Mucosa of stomach (tissue), 1 donor: ENCODE results near the gene NUP133.
"Not testable (repeated sequence)": the region's sequence is repeated elsewhere in the genome, so short reads cannot be mapped to it uniquely, and the experiment has no call there.

Experiments
- H3K27me3 ChIP-seq: one replicate; pipeline ENCODE4 v1.7.0; 2013; ENCODE audit warnings: mild to moderate bottlenecking, low read length; ENCODE audit not compliant: control insufficient read depth, insufficient read depth
- H3K36me3 ChIP-seq: one replicate; pipeline ENCODE4 v1.7.0; 2013; ENCODE audit warnings: low read length; ENCODE audit not compliant: control insufficient read depth, insufficient read depth
- H3K4me1 ChIP-seq: one replicate; pipeline ENCODE4 v1.7.0; 2013; ENCODE audit warnings: mild to moderate bottlenecking, low read length; ENCODE audit not compliant: control insufficient read depth, insufficient read depth
- H3K4me3 ChIP-seq: one replicate; pipeline ENCODE4 v1.7.0; 2013; ENCODE audit warnings: low read length
- H3K9ac ChIP-seq: one replicate; pipeline ENCODE4 v1.7.0; 2013; ENCODE audit warnings: mild to moderate bottlenecking, low read length, moderate library complexity
- H3K9me3 ChIP-seq: one replicate; pipeline ENCODE4 v1.7.0; 2013; ENCODE audit warnings: mild to moderate bottlenecking, low read length, moderate library complexity; ENCODE audit not compliant: control insufficient read depth
- donor health status: Pancreatic carcinoma.

The NUP133 gene

GRCh38 chr1:229495782-229496181 is 12.4 kb downstream of the NUP133 start:
- H3K4me3 ChIP-seq: no peak overlapping the region
- no peaks in the 10 kb centered on the region for H3K36me3 ChIP-seq
- no peaks in the 10 kb centered on the region for H3K9me3 ChIP-seq
- H3K27me3 ChIP-seq: no peaks in the 10 kb centered on the region
- no peaks in the 10 kb centered on the region for H3K4me1 ChIP-seq
- H3K9ac ChIP-seq: no peak overlapping the region

GRCh38 chr1:229487181-229487580 is 21.0 kb downstream of the NUP133 start:
- H3K27me3 ChIP-seq: no peaks in the 10 kb centered on the region
- no peaks in the 10 kb centered on the region for H3K9me3 ChIP-seq
- no peak overlapping the region for H3K4me3 ChIP-seq
- no peaks in the 10 kb centered on the region for H3K36me3 ChIP-seq
- no peaks in the 10 kb centered on the region for H3K4me1 ChIP-seq
- H3K9ac ChIP-seq: no peak overlapping the region

- no peaks in the 10 kb centered on the region for H3K36me3 ChIP-seq
- H3K9me3 ChIP-seq: no peaks in the 10 kb centered on the region
- no peaks in the 10 kb centered on the region for H3K27me3 ChIP-seq
- no peaks in the 10 kb centered on the region for H3K4me1 ChIP-seq
- no peak overlapping the region for H3K9ac ChIP-seq
- H3K4me3 ChIP-seq: no peak overlapping the region
Observed at GRCh38 chr1:229485318-229485717, 22.8 kb downstream of the NUP133 start.

- Histone ChIP-seq H3K4me3 (no peak overlapping the region), H3K9ac (no peak overlapping the region), H3K4me1 (no peaks in the 10 kb centered on the region), H3K36me3 (peaks cover 6% of the 10 kb centered on the region), H3K9me3 (no peaks in the 10 kb centered on the region), H3K27me3 (no peaks in the 10 kb centered on the region)
Observed at GRCh38 chr1:229482511-229482910, 25.6 kb downstream of the NUP133 start.

- Histone ChIP-seq H3K36me3 (peaks cover 6% of the 10 kb centered on the region), H3K4me1 (no peaks in the 10 kb centered on the region), H3K9me3 (no peaks in the 10 kb centered on the region), H3K4me3 (no peak overlapping the region), H3K9ac (no peak overlapping the region), H3K27me3 (no peaks in the 10 kb centered on the region)
Observed at GRCh38 chr1:229480495-229480894, 27.6 kb downstream of the NUP133 start.

- Histone ChIP-seq H3K4me3 (no peak overlapping the region), H3K27me3 (no peaks in the 10 kb centered on the region), H3K9me3 (no peaks in the 10 kb centered on the region), H3K9ac (no peak overlapping the region), H3K36me3 (peaks cover 6% of the 10 kb centered on the region), H3K4me1 (no peaks in the 10 kb centered on the region)
Observed at GRCh38 chr1:229479660-229480399, 28.3 kb downstream of the NUP133 start.

GRCh38 chr1:229478852-229479251 is 29.3 kb downstream of the NUP133 start:
- Histone ChIP-seq H3K27me3 (no peaks in the 10 kb centered on the region), H3K4me3 (no peak overlapping the region), H3K36me3 (peaks cover 6% of the 10 kb centered on the region), H3K9me3 (no peaks in the 10 kb centered on the region), H3K4me1 (no peaks in the 10 kb centered on the region), H3K9ac (no peak overlapping the region)

- H3K9me3 ChIP-seq, H3K9ac ChIP-seq, H3K4me1 ChIP-seq, H3K4me3 ChIP-seq, H3K27me3 ChIP-seq, H3K36me3 ChIP-seq: not testable (repeated sequence)
Observed at GRCh38 chr1:229475859-229476258, 32.3 kb downstream of the NUP133 start.

GRCh38 chr1:229474509-229474908 is 33.6 kb downstream of the NUP133 start:
- no peaks in the 10 kb centered on the region for H3K27me3 ChIP-seq
- H3K4me1 ChIP-seq: no peaks in the 10 kb centered on the region
- H3K9ac ChIP-seq: no peak overlapping the region
- no peak overlapping the region for H3K4me3 ChIP-seq
- H3K36me3 ChIP-seq: peaks cover 6% of the 10 kb centered on the region
- H3K9me3 ChIP-seq: no peaks in the 10 kb centered on the region

- no peaks in the 10 kb centered on the region for H3K27me3 ChIP-seq
- H3K4me1 ChIP-seq: no peaks in the 10 kb centered on the region
- H3K4me3 ChIP-seq: no peak overlapping the region
- peaks cover 3% of the 10 kb centered on the region for H3K36me3 ChIP-seq
- H3K9me3 ChIP-seq: no peaks in the 10 kb centered on the region
- no peak overlapping the region for H3K9ac ChIP-seq
Observed at GRCh38 chr1:229471175-229471574, 37.0 kb downstream of the NUP133 start.

GRCh38 chr1:229470406-229471043 is 37.6 kb downstream of the NUP133 start:
- peaks cover 5% of the 10 kb centered on the region for H3K36me3 ChIP-seq
- no peaks in the 10 kb centered on the region for H3K27me3 ChIP-seq
- H3K4me1 ChIP-seq: no peaks in the 10 kb centered on the region
- no peaks in the 10 kb centered on the region for H3K9me3 ChIP-seq
- H3K9ac ChIP-seq: no peak overlapping the region
- no peak overlapping the region for H3K4me3 ChIP-seq

GRCh38 chr1:229466887-229467286 is 41.3 kb downstream of the NUP133 start:
- Histone ChIP-seq H3K36me3 (peaks cover 5% of the 10 kb centered on the region), H3K9me3 (no peaks in the 10 kb centered on the region), H3K27me3 (no peaks in the 10 kb centered on the region), H3K4me1 (no peaks in the 10 kb centered on the region), H3K4me3 (no peak overlapping the region), H3K9ac (no peak overlapping the region)
